HG03558 (cell line): ENCODE results near the gene SAMD8.

Experiments
- ATAC-seq: cut with Tn5 transposase; IDR thresholded peaks from one replicate; pipeline ENCODE4 v1.9.1; 2021; ENCODE audit warnings: moderate number of reproducible peaks; ENCODE audit not compliant: unreplicated experiment; ENCODE audit errors: extremely low read depth

SAMD8 gene

DNA sequence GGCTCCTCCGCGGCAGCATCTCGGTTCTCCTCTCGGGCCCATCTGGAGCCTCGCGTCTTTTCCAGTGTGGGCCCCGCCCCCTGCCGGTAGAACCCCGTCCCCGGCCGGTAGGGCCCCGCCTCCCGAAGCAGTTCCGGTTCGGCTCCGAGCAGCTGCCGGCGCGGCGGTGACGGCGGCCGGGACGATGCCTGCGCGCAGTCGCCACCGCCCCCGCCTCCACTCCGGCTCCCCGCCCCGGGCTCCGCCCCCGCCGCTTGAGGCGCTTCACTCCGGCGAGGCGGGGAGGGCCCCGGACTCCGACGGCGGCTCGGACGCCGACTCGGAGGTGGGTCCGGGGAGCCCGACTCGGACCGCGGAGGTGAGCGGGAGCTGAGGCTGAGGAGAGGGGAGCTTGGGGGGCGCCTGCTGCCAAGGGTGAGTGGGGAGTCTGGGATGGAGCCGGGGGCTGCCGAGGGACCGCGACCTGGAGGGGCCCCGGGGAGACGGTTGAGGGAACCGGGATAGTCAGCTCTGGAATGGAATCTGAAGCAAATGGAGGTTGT, at the start of gene SAMD8:
Gene SAMD8 (plus strand): TSS at position 292 of the 542 bp plus-strand sequence. CDS start 38,873 bp downstream, outside the sequence.
- ATAC-seq = peak; percentile 64

DNA sequence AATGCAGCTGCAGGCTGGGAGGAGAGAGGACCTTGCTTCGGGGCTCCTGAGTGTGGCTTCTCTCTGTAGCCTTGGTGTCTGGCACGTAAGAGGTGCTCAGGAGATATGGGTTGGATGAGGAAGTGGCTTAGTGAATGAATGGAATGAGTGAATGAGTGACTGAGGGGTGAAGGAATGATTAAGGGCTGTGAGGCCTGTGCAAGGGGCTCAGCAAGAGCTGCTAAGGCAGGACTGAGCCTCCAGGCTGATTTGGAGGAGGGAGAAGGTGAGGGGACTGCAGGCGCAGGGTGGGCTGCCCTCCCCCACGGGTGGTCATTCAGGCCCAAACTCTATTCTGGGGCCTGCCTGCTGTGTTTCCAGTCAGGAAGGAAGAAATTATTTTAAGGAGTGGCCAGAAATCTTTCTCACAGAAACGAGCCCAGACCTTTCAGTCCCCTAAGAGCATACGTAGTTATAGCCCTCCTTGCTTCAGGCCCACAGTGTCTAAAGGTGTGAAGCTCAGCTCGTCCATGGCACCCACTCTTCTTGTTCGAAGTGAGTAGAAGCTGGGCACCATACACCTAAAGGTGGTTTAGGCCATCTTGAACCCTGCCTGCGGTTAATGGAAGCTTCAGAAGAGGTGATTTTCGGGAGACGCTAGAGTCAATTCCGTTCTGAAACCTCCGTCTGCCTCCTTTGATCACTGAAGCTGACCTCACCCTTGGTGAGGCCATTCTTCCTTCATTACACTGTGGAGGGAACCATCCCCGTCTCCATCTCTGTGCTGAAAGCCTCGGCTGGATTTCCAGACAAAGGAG, 49.5 kb upstream of the SAMD8 start:
- no peak for ATAC-seq

DNA sequence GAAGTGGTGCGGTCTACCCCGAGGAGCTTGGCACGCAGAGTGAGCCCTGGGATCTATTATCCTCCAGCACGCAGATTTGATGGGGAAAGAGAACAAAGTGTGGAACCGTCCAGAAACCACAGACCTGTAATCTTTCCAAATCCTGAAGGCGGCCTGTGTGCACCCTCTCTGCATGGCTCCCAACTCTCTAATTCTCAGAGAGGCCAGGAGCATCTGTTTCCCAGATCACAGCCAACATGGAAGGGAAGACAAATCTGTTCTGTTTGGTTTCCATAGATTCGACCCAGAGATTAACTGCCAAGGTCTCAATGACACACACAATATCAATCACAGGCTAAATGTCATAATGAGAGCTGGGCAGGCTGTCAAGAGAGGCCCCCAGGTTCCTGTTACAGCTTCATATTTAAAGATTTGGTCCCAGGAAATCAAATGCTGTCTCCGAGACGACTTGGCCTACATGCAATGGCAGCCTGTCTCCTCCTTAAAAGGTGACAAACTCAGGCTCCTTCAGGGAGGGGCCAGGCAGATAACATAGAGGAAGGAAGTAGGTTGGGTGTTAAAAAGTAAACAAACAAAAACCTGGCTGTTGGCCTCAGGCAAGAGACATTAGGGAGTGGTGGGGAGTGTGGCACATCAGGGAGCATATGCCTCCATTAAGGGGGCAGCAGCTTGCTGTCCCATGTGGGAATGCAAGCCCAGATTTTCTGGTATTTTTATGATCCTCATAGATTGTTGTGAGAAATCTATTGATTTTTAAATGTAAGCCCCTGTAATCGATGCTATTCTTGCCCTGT, 48.8 kb upstream of the SAMD8 start:
- no peak for ATAC-seq

- ATAC-seq = no peak
These were observed 47.8 kb upstream of the SAMD8 start for GRCh38 chr10:75063461-75064230.

- ATAC-seq = no peak
These were observed 46.4 kb upstream of the SAMD8 start for GRCh38 chr10:75065076-75065475.

DNA sequence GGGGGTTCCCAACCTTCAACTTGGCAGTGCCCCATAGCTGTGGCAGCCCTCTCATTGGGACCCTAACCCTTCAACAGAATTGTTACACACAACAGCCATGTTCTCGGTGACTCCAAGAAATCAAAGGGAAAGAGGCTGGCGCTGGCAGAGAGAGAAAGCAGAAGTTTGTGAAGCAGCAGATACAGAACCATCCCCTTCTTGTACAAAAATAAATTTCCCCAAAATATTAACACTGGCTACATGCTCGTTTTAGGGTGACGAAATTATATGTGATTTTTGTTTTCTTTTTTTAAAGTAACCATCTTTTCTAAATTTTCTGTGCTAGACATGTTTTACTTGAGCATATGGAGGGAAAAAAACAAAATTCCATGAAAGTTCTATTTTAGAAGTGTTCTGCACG, 45.2 kb upstream of the SAMD8 start:
- no peak for ATAC-seq

DNA sequence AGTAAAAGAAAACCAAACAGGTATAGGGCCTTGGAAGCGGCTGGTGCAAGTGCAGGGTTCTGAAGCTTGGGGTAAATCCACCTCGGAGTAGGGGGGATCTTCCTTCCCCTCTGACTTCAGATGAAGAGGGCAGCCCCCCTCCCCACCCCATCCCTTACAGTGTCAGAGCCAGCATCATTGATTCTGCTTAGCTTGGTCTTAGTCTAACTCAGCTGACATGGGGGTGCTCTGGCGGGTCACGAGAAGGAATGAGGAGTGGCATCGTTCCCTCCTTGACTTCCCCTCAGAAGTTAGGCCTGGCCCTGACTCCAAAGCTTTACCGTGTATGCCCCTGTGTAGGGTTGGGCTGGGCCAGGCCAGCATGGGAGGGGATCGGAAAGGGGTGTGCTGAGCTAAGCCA, 44.2 kb upstream of the SAMD8 start:
- no peak for ATAC-seq

DNA sequence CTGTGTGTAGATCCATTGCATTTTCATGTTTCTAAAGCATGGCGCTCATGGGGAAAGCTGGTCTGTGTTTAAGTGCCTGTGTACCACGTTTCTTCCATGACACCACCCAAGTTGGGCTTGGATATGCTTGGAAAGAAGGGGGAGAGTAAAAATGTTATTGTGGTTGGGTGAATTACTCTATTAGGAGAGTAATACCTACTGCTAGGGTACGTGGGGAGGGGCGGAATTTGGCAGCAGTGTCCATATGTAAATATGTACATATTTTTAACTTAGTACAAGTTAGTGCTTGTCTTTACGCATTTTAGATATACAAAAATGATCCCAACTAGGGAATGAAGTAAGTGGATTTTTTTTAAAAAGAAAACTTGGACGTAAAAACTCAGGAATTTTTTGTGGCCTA, 42.9 kb upstream of the SAMD8 start:
- ATAC-seq = no peak

- no peak for ATAC-seq
These were observed 41.0 kb upstream of the SAMD8 start for GRCh38 chr10:75070476-75070875.

DNA sequence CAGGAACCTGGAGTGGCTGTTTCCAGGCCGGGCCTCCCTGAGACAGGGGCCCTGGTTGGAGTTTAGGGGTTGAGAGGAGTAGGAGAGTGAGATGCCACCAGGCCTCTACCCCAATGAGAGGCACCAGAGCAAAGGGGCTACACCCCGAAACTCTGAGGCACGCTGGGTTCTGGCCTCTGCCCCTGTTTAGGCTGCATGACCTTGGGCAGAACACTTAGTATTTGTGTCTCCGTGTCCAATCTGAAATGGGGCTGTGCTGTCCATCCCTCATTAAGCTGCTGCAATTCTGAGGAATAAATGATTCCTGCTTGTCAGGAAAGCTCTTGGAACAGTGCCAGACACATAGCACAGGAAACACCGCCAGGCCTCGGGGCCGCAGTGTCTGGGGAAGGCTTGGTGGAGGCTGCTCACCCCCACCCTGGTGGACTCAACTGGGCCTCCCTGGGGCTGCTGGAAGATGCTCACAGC, 40.5 kb upstream of the SAMD8 start:
- ATAC-seq = no peak

DNA sequence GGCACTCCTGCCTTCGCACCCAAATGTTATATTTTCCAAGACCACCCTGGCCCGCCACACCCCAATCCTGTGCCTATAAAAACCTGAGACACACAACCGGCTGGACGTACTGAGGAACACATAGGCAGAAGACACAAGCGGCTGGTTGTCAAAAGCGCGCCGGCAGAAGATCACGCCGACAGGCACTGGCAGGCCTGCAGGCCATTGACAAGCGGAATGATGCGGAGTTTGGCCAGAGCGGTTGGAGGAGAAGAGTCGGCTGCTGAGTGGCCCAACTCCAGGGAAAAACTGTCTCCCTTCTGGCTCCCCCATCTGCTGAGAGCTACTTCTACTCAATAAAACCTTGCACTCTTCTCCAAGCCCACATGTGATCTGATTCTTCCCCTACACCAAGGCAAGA, 39.7 kb upstream of the SAMD8 start:
- ATAC-seq = no peak

GRCh38 chr10:75072727-75073126, 38.7 kb upstream of the SAMD8 start:
- ATAC-seq = no peak

- no peak for ATAC-seq
These were observed 38.0 kb upstream of the SAMD8 start for GRCh38 chr10:75073442-75073841.

DNA sequence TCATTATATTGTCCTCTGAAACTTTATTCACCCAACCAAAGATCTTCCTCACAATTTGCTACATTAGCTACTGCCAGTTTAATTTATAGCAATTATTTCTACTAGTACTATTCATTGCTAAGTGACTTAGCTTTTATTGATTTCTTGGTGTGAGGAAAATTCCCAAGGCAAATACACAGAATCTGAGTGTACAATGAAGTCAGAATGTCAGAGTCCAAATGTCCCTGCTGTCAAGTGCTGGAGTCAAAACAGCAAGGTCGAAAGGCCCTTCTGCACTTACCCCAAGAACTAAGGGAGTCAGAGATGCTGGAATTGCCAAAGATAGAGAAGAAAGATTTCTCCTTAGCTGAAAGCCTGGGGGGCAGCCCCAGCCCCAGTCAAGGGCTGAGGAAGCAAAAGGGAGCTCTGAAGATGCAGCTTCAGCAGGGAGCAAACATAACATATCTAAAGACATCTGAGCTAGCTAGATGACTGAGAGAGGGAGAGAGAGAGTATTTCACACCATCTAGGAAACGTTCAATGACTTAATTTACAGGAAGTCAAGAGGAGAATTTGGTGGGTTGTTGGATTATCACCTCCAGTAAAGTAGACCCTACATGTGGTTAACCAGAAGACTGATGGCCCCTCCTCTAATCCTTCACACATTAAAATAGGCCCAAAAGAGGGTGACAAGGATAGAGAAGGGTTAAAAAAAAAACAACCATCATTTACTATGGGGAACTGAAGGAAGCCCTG, 36.6 kb upstream of the SAMD8 start:
- ATAC-seq = no peak

GRCh38 chr10:75076348-75076747, 35.1 kb upstream of the SAMD8 start:
- no peak for ATAC-seq

- no peak for ATAC-seq
These were observed 31.9 kb upstream of the SAMD8 start for GRCh38 chr10:75079436-75080083.

DNA sequence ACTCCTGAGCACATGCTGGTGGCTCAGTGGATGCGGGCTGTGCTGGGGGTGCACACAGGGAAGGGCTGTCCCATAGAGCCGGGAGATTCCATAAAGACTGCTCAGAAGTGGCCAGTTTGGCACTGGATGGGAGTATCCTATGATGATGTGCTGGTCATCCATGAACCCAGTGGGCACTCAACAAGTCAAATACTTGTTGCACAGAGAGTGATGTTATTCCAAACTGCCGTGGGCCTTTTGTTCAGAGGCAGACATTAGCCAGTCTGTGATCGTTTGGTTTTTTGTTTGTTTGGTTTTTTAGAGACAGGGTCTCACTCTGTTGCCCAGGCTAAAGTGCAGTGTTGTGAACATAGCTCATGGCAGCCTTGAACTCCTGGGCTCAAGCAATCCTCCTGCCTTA, 30.9 kb upstream of the SAMD8 start:
- ATAC-seq = no peak

DNA sequence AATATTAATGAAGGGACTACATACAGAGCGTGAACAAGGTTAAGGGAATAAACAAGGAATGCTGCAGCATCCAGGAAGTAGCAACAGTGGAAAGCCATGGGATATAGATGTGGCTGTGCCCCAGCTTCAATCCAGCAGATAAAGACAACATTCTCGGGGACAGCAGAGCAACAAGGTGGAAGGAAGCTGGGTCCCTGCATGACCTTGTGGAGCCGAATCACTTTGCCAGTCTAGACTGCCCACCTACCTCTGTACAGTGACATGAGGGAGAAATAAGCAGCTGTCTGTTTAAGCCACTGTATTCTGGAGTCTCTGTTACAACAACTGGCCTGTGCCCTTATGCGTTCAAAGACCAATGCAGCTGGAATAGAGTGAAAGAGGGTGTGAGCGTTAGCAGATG, 30.1 kb upstream of the SAMD8 start:
- ATAC-seq = no peak
